Small intestine (tissue), 7 donors: ENCODE results near the gene GPX4. TPM values are rescaled to one million over a fixed set of nuclear protein-coding genes. Genes with fewer than 3 reads are reported as not detected.

Source experiments
- DNase-seq, 2 donors: peaks; one replicate each; pipeline versions ENCODE4 v3.0.0 to v3.0.0-alpha.2; 2013
- FAIRE-seq: peaks from 2 replicates; lab custom pipeline; 2012; peaks lifted over from hg19 to GRCh38; lab: Jason Lieb, UNC
- H3K27ac ChIP-seq, 3 donors: one replicate each; pipeline ENCODE4 v1.5.1; 2013; ENCODE audit warnings: low read length in 2 of 3, mild to moderate bottlenecking in 2 of 3, control low read depth in 1 of 3, inconsistent platforms in 1 of 3, low read depth in 1 of 3, moderate library complexity in 1 of 3
- H3K27me3 ChIP-seq, 3 donors: one replicate each; pipeline ENCODE4 v1.6.1; 2013; ENCODE audit warnings: low read length in 3 of 3, inconsistent platforms in 1 of 3; ENCODE audit not compliant: control insufficient read depth in 3 of 3, insufficient read depth in 3 of 3
- H3K36me3 ChIP-seq, 3 donors: one replicate each; pipeline ENCODE4 v1.6.1; 2013; ENCODE audit warnings: low read length in 3 of 3, inconsistent platforms in 1 of 3, low read depth in 1 of 3, mild to moderate bottlenecking in 1 of 3, moderate library complexity in 1 of 3; ENCODE audit not compliant: control insufficient read depth in 3 of 3, insufficient read depth in 2 of 3
- H3K4me1 ChIP-seq, 3 donors: one replicate each; pipeline ENCODE4 v1.6.1; 2013; ENCODE audit warnings: low read length in 2 of 3, inconsistent platforms in 1 of 3, low read depth in 1 of 3, mild to moderate bottlenecking in 1 of 3, moderate library complexity in 1 of 3; ENCODE audit not compliant: control insufficient read depth in 3 of 3, insufficient read depth in 2 of 3
- H3K4me3 ChIP-seq, 3 donors: one replicate each; pipeline ENCODE4 v1.5.1; 2013; ENCODE audit warnings: low read length in 3 of 3, control low read depth in 1 of 3, inconsistent platforms in 1 of 3, low read depth in 1 of 3, mild to moderate bottlenecking in 1 of 3, moderate library complexity in 1 of 3
- H3K9me3 ChIP-seq, 2 donors: one replicate each; pipeline ENCODE4 v1.6.1; 2013; ENCODE audit warnings: low read depth in 1 of 2, low read length in 1 of 2; ENCODE audit not compliant: control insufficient read depth in 2 of 2, insufficient read depth in 1 of 2
- WGBS, 3 donors: extraction: QIAGEN DNeasy Blood & Tissue Kit; methylation state at CpG; one replicate each; pipeline ENCODE4 v1.1.7; 2013; 5-methylcytosine and 5-hydroxymethylcytosine counted together
- polyA plus RNA-seq, 4 donors: library from polyadenylated mRNA; stranded (reverse) in 3 of 4; unstranded in 1 of 4; fragments of 200-250 nt in 3 of 4; fragments of 120-200 nt in 1 of 4; gene quantifications; one replicate each; pipeline versions ENCODE4 v1.2.1 to v1.2.3, GENCODE V29; 2013
- donor health status: healthy with polysubstance abuse.
- donor health status: control.
- donor health status: control.
- donor health status: Bipolar disorder and iron deficiency.
- donor health status: healthy.

Gene GPX4
- polyA plus RNA-seq, 4 donors = 335 to 1,298 (median 781) TPM

GRCh38 chr19:1132552-1133383 lies 29.0 kb downstream of the GPX4 start:
- WGBS, 3 donors = 52 to 76% (median 56%) methylated on average over 35 to 48 of the region's 48 CpGs
- DNase-seq = no peak
- no peak for FAIRE-seq
- peaks cover 3 to 43% (median 15%) of the 10 kb centered on the region in 3 donors for H3K4me1 ChIP-seq
- no peaks in the 10 kb centered on the region for H3K9me3 ChIP-seq
- H3K27ac ChIP-seq = peak overlapping the region; percentile 77 to 99 (median 80)
- H3K36me3 ChIP-seq = peaks cover 0 to 60% (median 0%) of the 10 kb centered on the region in 3 donors
- peak overlapping the region; percentile 32 to 74 (median 56) for H3K4me3 ChIP-seq
- no peaks in the 10 kb centered on the region for H3K27me3 ChIP-seq

- FAIRE-seq = no peak
- Histone ChIP-seq H3K4me1 (peaks cover 3 to 43% (median 15%) of the 10 kb centered on the region in 3 donors), H3K4me3 (peak overlapping the region in 1 of 3 donors; percentile 74), H3K27me3 (no peaks in the 10 kb centered on the region), H3K36me3 (peaks cover 0 to 59% (median 3%) of the 10 kb centered on the region in 3 donors), H3K27ac (peak overlapping the region; percentile 20 to 99 (median 80)), H3K9me3 (no peaks in the 10 kb centered on the region)
- 80 to 87% (median 86%) methylated on average over 22 to 25 of the region's 25 CpGs for WGBS, 3 donors
- DNase-seq = peak in 1 of 2 donors; percentile 60
These were observed 29.7 kb downstream of the GPX4 start for GRCh38 chr19:1133471-1133929.

GRCh38 chr19:1134431-1134830 lies 30.6 kb downstream of the GPX4 start:
- DNase-seq = no peak
- no peak for FAIRE-seq
- 88 to 93% (median 92%) methylated on average over 11 of the region's 11 CpGs for WGBS, 3 donors
- peaks cover 0 to 60% (median 3%) of the 10 kb centered on the region in 3 donors for H3K36me3 ChIP-seq
- H3K4me3 ChIP-seq = no peak overlapping the region
- H3K9me3 ChIP-seq = no peaks in the 10 kb centered on the region
- no peaks in the 10 kb centered on the region for H3K27me3 ChIP-seq
- peaks cover 3 to 43% (median 15%) of the 10 kb centered on the region in 3 donors for H3K4me1 ChIP-seq
- peak overlapping the region in 1 of 3 donors; percentile 99 for H3K27ac ChIP-seq

- FAIRE-seq (no peak), DNase-seq (no peak)
- Histone ChIP-seq H3K36me3 (peaks cover 1 to 57% (median 3%) of the 10 kb centered on the region in 3 donors), H3K27ac (peak overlapping the region; percentile 36 to 88 (median 75)), H3K9me3 (no peaks in the 10 kb centered on the region), H3K4me1 (peaks cover 3 to 43% (median 15%) of the 10 kb centered on the region in 3 donors), H3K27me3 (no peaks in the 10 kb centered on the region), H3K4me3 (no peak overlapping the region)
- WGBS, 3 donors = 63 to 76% (median 72%) methylated on average over 10 to 17 of the region's 17 CpGs
These were observed 31.7 kb downstream of the GPX4 start for GRCh38 chr19:1135454-1135853.

GRCh38 chr19:1136201-1136600 lies 32.4 kb downstream of the GPX4 start:
- Histone ChIP-seq H3K4me1 (peaks cover 3 to 37% (median 15%) of the 10 kb centered on the region in 3 donors), H3K4me3 (peak overlapping the region in 1 of 3 donors; percentile 2), H3K36me3 (peaks cover 2 to 58% (median 3%) of the 10 kb centered on the region in 3 donors), H3K27me3 (no peaks in the 10 kb centered on the region), H3K9me3 (no peaks in the 10 kb centered on the region), H3K27ac (peak overlapping the region; percentile 46 to 88 (median 75))
- DNase-seq = peak; percentile 84 to 91
- 11 to 36% (median 19%) methylated on average over 11 to 12 of the region's 12 CpGs for WGBS, 3 donors
- no peak for FAIRE-seq

- Histone ChIP-seq H3K27me3 (no peaks in the 10 kb centered on the region), H3K4me3 (peak overlapping the region in 1 of 3 donors; percentile 2), H3K36me3 (peaks cover 2 to 63% (median 3%) of the 10 kb centered on the region in 3 donors)
These were observed 33.0 kb downstream of the GPX4 start for GRCh38 chr19:1136621-1137317.

GRCh38 chr19:1138121-1138520 lies 34.3 kb downstream of the GPX4 start:
- Histone ChIP-seq H3K4me3 (no peak overlapping the region), H3K4me1 (peaks cover 0 to 20% (median 10%) of the 10 kb centered on the region in 3 donors), H3K27me3 (no peaks in the 10 kb centered on the region), H3K36me3 (peaks cover 5 to 74% (median 7%) of the 10 kb centered on the region in 3 donors), H3K9me3 (peaks cover 0 to 6% of the 10 kb centered on the region in 2 donors), H3K27ac (no peak overlapping the region)
- no peak for DNase-seq
- FAIRE-seq = no peak
- WGBS, 3 donors = 76 to 96% (median 81%) methylated on average over 5 to 10 of the region's 11 CpGs

More at GRCh38 chr19:1136621-1137317, 33.0 kb downstream of the GPX4 start:
- 30 to 64% (median 46%) methylated on average over 18 to 25 of the region's 25 CpGs for WGBS, 3 donors
- no peak for DNase-seq
- Histone ChIP-seq H3K27ac (peak overlapping the region; percentile 46 to 88 (median 75)), H3K4me1 (peaks cover 3 to 32% (median 15%) of the 10 kb centered on the region in 3 donors), H3K9me3 (peaks cover 0 to 1% of the 10 kb centered on the region in 2 donors)
- no peak for FAIRE-seq

- 88 to 91% (median 90%) methylated on average over 15 of the region's 15 CpGs for WGBS, 3 donors
- FAIRE-seq (no peak), DNase-seq (no peak)
- no peaks in the 10 kb centered on the region for H3K27me3 ChIP-seq
- peaks cover 0 to 17% (median 6%) of the 10 kb centered on the region in 3 donors for H3K4me1 ChIP-seq
- no peak overlapping the region for H3K27ac ChIP-seq
- H3K36me3 ChIP-seq = peaks cover 5 to 74% (median 15%) of the 10 kb centered on the region in 3 donors
- H3K9me3 ChIP-seq = peaks cover 0 to 6% of the 10 kb centered on the region in 2 donors
- no peak overlapping the region for H3K4me3 ChIP-seq
These were observed 35.3 kb downstream of the GPX4 start for GRCh38 chr19:1139126-1139525.
